Measurements from ENCODE around the gene TNNC1. TPM values are rescaled to one million over a fixed set of nuclear protein-coding genes. Genes with fewer than 3 reads are reported as not detected.
A peak's percentile ranks its signal among the peaks of the same experiment; 100 is the strongest.

Gene TNNC1
- total and polyA plus RNA-seq, 10 donors = 0.74 to 5.8 (median 1.9) TPM

DNA sequence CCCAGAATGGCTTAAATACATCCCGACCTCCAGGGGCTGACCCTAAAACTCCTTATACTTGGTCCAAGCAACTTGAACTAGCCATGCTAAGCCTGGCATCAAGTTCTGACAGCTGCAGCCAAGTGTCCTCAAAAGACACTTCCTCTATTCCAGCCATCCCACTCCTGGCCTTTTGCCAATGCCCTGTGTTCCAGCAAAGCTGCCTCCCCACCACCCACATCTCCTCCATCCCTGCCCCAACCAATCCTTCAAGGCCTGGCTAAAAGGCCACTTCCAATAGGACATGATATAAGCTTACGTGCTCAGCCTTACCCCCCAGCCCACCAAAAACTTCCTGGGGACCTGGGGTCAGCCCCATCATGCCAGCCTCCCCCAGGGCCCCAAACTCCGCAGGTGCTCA, 49.9 kb downstream of the TNNC1 start:
- Histone ChIP-seq H3K27ac (no peak overlapping the region), H3K36me3 (peaks cover 0 to 99% (median 78%) of the 10 kb centered on the region in 6 donors), H3K27me3 (replicated peaks in 1 of 7) (no peaks in the 10 kb centered on the region), H3K4me3 (no peak overlapping the region), H3K9me3 (no peaks in the 10 kb centered on the region), H3K4me1 (peaks cover 12 to 42% (median 18%) of the 10 kb centered on the region in 6 donors)
- 81 to 89% (median 86%) methylated on average over 3 of the region's 3 CpGs for WGBS, 5 donors
- intact Hi-C loops (cut with DNase I; ENCODE audit: low total_unique reads) = no loop called here
- DNase-seq = peak; percentile 49
- no peak for TF ChIP-seq POLR2A (IDR thresholded peaks at IDR 0.05)
- TF ChIP-seq POLR2AphosphoS5 (IDR thresholded peaks at IDR 0.05) = no peak
- TF ChIP-seq, protein P1, sequence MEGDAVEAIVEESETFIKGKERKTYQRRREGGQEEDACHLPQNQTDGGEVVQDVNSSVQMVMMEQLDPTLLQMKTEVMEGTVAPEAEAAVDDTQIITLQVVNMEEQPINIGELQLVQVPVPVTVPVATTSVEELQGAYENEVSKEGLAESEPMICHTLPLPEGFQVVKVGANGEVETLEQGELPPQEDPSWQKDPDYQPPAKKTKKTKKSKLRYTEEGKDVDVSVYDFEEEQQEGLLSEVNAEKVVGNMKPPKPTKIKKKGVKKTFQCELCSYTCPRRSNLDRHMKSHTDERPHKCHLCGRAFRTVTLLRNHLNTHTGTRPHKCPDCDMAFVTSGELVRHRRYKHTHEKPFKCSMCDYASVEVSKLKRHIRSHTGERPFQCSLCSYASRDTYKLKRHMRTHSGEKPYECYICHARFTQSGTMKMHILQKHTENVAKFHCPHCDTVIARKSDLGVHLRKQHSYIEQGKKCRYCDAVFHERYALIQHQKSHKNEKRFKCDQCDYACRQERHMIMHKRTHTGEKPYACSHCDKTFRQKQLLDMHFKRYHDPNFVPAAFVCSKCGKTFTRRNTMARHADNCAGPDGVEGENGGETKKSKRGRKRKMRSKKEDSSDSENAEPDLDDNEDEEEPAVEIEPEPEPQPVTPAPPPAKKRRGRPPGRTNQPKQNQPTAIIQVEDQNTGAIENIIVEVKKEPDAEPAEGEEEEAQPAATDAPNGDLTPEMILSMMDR (IDR thresholded peaks at IDR 0.05 in 8 of 11, conservative IDR thresholded peaks at IDR 0.05 in 3 of 11) = no peak

GRCh38 chr3:52403271-52403841, 50.5 kb downstream of the TNNC1 start:
- Histone ChIP-seq H3K4me1 (peaks cover 6 to 36% (median 12%) of the 10 kb centered on the region in 6 donors), H3K36me3 (peaks cover 0 to 100% (median 79%) of the 10 kb centered on the region in 6 donors), H3K27ac (no peak overlapping the region), H3K9me3 (no peaks in the 10 kb centered on the region), H3K27me3 (replicated peaks in 1 of 7) (no peaks in the 10 kb centered on the region), H3K4me3 (no peak overlapping the region)
- TF ChIP-seq POLR2A (IDR thresholded peaks at IDR 0.05) (no peak), POLR2AphosphoS5 (IDR thresholded peaks at IDR 0.05) (peak in 2 of 3 donors; percentile 12 to 63)
- TF ChIP-seq, protein P1 (IDR thresholded peaks at IDR 0.05 in 8 of 11, conservative IDR thresholded peaks at IDR 0.05 in 3 of 11) = no peak
- peak; percentile 56 for DNase-seq
- intact Hi-C loops (cut with DNase I; ENCODE audit: low total_unique reads) = no loop called here
- WGBS, 5 donors = 95 to 97% (median 96%) methylated on average over 7 to 19 of the region's 19 CpGs

DNA sequence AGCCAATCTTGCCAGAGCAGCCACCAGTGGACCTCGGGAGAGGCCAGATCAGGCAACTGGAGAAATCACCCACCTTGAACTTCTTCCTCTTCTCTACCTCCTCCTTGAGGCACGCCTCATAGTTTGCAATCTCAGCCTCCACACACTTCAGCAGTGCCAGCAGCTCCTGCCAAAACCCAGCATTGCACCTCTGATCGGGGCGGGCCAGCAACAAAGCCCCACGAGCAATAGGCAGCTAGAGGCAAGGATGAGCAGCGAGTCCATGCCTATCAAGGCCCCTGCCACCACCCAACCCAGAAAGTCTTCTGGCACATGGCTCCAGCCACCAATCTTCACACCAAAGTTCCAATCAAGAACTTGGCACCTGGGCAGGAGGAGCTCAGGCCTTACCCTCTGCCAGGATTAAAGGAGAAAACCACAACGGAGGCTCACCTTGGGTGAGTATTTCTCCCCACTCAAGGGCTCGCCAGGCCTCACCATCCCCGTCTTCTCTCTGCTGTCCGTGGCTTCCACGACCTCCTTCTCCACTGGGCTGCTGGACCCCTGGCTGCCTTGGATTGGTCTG, 51.1 kb downstream of the TNNC1 start:
- H3K4me3 ChIP-seq = no peak overlapping the region
- 92 to 97% (median 93%) methylated on average over 11 of the region's 11 CpGs for WGBS, 5 donors
- H3K36me3 ChIP-seq = peaks cover 0 to 100% (median 77%) of the 10 kb centered on the region in 6 donors
- H3K27me3 ChIP-seq (replicated peaks in 1 of 7) = no peaks in the 10 kb centered on the region
- intact Hi-C loops (cut with DNase I; ENCODE audit: low total_unique reads) = no loop called here
- no peaks in the 10 kb centered on the region for H3K9me3 ChIP-seq
- DNase-seq = peak; percentile 48
- no peak overlapping the region for H3K27ac ChIP-seq
- TF ChIP-seq POLR2AphosphoS5 (IDR thresholded peaks at IDR 0.05) (no peak), POLR2A (IDR thresholded peaks at IDR 0.05) (no peak)
- TF ChIP-seq, protein P1 (IDR thresholded peaks at IDR 0.05 in 8 of 11, conservative IDR thresholded peaks at IDR 0.05 in 3 of 11) = no peak
- peaks cover 1 to 31% (median 6%) of the 10 kb centered on the region in 6 donors for H3K4me1 ChIP-seq

DNA sequence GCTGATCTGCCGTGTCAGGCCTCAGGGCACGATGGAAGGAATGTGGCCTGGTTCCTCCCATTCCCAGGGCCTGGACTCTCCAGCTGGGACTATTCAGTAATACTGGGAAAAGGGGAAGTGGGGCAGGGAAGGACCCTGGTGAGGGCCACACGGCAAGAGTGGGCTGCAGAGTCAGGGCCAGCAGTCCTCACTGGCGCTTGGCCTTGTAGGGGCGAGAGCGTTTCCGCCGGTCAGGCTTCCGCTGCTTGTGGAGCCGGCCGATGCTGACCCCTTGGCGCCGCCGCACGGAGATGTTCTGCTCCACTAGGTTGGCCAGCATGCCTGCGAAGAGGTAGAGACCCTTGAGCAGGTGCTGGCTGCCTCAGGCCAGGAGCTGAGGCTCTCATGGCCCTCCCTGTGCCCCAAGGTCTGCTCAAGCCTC, 51.7 kb downstream of the TNNC1 start:
- Histone ChIP-seq H3K4me3 (no peak overlapping the region), H3K36me3 (peaks cover 0 to 100% (median 70%) of the 10 kb centered on the region in 6 donors), H3K4me1 (peaks cover 0 to 24% (median 2%) of the 10 kb centered on the region in 6 donors), H3K9me3 (no peaks in the 10 kb centered on the region), H3K27ac (no peak overlapping the region), H3K27me3 (replicated peaks in 1 of 7) (no peaks in the 10 kb centered on the region)
- DNase-seq = peak; percentile 72
- intact Hi-C loops (cut with DNase I; ENCODE audit: low total_unique reads) = no loop called here
- WGBS, 5 donors = 78 to 97% (median 94%) methylated on average over 2 to 16 of the region's 16 CpGs
- TF ChIP-seq, protein P1 (IDR thresholded peaks at IDR 0.05 in 8 of 11, conservative IDR thresholded peaks at IDR 0.05 in 3 of 11) = no peak
- TF ChIP-seq POLR2AphosphoS5 (IDR thresholded peaks at IDR 0.05) = peak in 1 of 3 donors; percentile 55

All from spleen (tissue), 11 donors.